GM19324 (cell line): ENCODE measurements around the gene TLR4.

Source experiments
- ATAC-seq: cut with Tn5 transposase; IDR thresholded peaks from one replicate; pipeline ENCODE4 v1.9.1; 2021; ENCODE audit warnings: mild to moderate bottlenecking, moderate library complexity; ENCODE audit not compliant: unreplicated experiment, low FRiP score

The TLR4 gene

DNA sequence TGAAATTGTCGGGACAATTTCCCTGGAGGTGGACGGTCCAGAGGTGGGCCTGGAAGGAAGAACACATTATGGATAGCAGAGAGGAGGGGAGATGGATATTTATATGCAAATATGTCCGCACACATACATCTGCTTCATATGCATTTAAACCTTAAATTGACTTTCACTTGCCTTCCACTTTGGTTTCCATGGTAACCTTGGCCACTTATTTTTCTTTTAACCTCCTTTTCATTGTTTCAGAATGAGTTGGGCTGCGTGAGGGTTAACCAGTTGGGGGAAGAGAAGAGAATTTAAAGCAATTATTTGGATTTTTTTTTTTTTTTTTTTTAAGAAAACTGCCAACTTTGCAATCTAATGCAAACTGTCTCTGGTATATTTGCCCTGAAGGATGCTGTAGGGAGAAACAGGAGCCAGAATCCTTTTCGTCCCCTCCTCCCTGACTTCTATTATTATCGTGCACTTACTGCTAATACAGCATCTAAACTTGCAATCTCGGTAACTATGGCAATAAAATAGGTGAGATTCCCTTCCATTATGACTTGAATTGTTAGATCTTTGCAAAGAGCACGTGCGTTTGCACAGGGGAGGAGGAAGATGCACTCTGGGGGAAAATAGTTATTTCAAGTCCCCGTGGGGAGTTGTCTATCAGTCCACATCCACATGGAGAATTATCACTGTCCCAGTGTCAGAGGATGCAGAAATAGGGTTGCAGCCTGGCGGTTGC, 35.6 kb downstream of the TLR4 start:
- no peak for ATAC-seq

DNA sequence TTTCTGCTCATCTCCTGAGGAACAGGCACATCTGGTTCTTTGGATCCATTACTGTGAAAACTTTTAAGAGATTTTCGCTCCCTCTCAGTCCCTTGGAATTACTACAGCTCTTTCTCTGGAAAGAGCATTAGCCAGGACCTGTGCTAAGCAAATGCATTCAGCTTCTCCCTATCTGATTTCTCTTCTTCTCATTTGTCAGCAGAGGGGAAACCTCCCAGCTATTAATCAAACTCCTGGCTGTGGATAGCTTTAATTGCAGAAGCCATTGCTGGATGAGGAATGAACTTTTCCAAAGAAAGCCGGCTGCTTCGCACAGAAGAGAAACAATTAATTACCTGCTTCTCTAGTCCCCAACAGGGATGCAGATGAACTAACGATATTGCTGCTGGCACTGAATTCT, 37.9 kb downstream of the TLR4 start:
- ATAC-seq, result no peak

- ATAC-seq, result no peak
Measured at GRCh38 chr9:117744369-117744768, 40.2 kb downstream of the TLR4 start.

DNA sequence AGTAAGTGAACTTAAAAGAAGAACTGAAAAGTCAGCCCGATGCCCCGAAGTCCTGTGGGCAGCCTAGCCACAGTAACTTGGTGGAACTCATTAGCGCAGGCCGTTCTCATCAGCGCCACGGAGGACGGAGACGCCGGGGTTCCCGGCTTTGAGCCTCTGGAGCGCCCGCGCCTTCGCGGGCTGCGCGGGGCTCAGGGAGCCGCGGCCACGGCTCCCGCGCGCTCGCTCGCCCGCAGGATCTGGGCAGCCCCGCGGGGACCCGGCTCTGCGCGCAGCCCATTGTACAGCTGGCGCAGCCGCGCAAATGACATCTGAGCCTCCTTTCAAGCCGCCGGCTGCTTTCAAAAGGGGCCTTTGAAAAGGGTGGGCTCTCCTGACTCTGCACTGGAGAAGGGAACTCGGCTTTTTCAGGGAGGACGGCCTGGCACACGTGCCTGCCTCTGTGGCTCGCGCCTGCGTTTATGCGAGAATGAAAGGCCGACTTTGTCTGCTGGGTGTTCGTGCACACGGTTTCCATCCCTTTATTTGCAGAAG, 40.7 kb downstream of the TLR4 start:
- ATAC-seq, result no peak

GRCh38 chr9:117745598-117745997, 41.4 kb downstream of the TLR4 start:
- ATAC-seq, result no peak

DNA sequence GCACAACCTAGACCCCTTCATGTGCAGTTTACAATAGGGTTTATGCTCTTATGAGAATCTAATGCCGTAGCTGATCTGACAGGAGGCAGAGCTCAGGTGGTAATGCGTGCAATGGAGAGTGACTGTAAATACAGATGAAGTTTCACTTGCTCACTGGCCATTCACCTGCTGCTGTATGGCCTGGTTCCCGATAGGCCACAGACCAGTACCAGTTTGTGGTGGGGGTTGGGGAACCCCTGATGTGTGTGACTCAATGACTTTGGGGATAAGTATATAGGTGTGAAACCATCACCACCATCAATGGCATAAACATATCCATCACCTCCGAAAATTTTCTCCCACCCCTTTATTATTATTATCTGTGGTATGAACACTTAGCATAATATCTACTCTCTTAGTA, 42.1 kb downstream of the TLR4 start:
- ATAC-seq, result no peak

GRCh38 chr9:117747386-117747970, 43.3 kb downstream of the TLR4 start:
- no peak for ATAC-seq

GRCh38 chr9:117750401-117750800, 46.2 kb downstream of the TLR4 start:
- ATAC-seq, result no peak

DNA sequence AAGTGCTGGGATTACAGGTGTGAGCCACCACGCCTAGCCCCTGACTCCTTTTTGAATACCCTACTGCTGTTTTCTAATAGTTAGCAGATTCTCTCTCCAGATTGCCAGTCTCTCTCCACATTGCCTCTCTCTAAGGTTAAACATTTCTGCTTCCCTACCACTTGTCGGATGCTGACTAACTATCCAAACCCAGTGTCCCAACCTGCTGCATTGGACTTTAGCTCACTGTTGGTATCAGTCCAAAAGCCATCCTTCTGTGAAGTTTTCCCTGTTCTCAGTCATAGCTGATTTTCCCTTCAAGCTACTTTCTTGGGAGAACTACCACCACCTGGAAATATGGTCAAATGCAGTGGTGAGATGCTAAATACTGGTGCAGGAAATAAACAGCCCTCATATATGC, 48.7 kb downstream of the TLR4 start:
- ATAC-seq, result no peak

DNA sequence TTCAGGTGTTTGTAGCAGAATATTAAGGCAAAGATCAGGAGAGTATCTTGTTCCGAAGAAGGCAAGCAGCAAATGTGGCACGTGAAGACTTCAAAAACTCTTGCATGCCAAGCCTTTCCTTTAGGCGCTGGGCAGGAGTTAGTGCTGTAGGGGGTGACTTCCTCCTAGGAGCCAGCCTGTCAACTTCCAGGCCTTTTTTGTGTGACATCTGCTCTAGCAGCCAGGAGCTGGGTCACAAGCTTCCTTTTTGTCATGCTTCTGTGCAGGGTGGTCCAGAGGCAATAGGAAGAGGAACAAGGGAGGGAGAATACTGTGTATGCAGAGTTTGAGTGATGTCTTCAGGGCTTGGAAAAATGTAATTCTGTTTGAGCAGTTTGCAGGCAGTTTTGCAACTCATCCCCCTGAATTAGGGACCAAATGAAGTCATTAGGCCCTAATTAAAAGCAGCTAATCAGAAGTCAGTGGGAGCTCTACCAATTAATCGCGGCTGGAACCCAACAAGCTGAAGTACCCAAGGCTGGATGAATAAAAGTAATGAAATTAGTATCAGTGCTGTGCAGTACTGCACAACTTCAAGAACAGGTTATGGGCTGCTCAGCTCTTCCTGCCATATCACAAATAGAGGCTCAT, 53.5 kb downstream of the TLR4 start:
- no peak for ATAC-seq

GRCh38 chr9:117763314-117763713, 59.1 kb downstream of the TLR4 start:
- ATAC-seq, result no peak

DNA sequence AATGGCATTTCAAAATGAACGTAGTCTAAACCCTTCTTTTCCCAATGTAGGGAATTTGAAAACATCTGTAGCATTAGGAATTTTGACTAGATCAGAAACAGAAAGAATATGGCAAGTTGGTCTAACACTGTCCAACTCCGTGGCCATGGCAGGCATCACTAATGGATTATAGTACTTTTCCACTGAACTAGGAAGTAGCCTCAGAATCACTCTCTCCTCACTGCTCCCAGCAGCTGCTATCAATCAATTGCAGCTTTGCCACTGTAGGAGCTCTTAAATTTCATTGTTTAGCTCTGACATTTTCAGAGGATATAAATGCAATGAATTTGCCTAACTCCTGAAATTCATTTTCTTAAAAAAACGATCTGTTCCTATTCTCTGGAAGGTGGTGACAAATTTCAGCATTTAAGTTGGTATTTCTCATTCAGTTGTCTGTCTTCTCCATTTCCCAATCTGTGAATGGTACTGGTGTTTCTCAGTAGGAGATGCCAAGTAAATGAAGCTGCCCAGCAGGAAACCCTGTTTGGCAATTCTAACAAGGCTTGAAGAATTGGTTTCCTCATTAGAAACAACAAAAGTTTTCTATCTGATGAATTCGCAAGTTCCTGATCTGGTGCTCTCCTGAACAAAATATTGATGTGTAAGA, 64.7 kb downstream of the TLR4 start:
- no peak for ATAC-seq

DNA sequence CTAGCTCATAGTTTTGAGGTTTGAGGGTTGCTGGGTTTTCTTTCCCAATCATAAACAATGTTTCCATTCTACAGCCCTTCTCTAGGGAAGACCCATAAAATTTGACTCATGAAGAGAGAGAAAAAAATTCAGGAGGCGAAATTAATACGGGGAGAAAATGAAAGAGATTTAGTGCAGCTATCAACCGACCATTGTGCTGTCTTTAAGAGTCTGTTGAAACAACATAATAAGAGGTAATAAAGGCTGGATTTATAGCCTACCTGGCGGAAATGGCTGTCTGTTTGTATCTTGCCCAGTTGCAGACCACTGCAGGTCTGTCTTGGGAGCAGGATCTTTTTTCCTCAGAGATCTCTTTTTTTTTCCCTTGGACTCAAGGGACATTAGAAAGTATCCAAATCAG, 66.9 kb downstream of the TLR4 start:
- ATAC-seq, result no peak

- ATAC-seq, result no peak
Measured at GRCh38 chr9:117772960-117773359, 68.8 kb downstream of the TLR4 start.
